CD14-positive monocyte (primary cell): Measurements from ENCODE around the gene DTD1. TPM values are rescaled to one million over a fixed set of nuclear protein-coding genes. Genes with fewer than 3 reads are reported as not detected.
A peak's percentile ranks its signal among the peaks of the same experiment; 100 is the strongest.

Experiments
- DNase-seq, 3 donors: peaks; one replicate each; pipeline ENCODE4 v3.0.0-alpha.2; 2011 to 2022
- H2AFZ ChIP-seq: 2 replicates; pipeline ENCODE4 v1.6.0; 2012; ENCODE audit warnings: mild to moderate bottlenecking, low read depth, low read length, inconsistent platforms; ENCODE audit not compliant: insufficient read depth, poor library complexity, severe bottlenecking
- H3K27ac ChIP-seq, 2 donors: 1 replicate in 1 of 2; 2 replicates in 1 of 2; pipeline ENCODE4 v1.5.1; 2012 to 2013; ENCODE audit warnings: low read length in 2 of 2, control low read depth in 1 of 2, inconsistent platforms in 1 of 2, low read depth in 1 of 2, mild to moderate bottlenecking in 1 of 2
- H3K27me3 ChIP-seq, 2 donors: one replicate each; pipeline versions ENCODE4 v1.6.0 to v1.6.1; 2011 to 2013; ENCODE audit warnings: low read length in 2 of 2; ENCODE audit not compliant: control insufficient read depth in 2 of 2, insufficient read depth in 2 of 2
- H3K36me3 ChIP-seq, 2 donors: replicated peaks in 1 of 2; 1 replicate in 1 of 2; 2 replicates in 1 of 2; pipeline versions ENCODE4 v1.5.1 to v1.6.1; 2012 to 2013; ENCODE audit warnings: low read length in 2 of 2, control low read depth in 1 of 2, inconsistent platforms in 1 of 2, mild to moderate bottlenecking in 1 of 2; ENCODE audit not compliant: insufficient read depth in 2 of 2, control insufficient read depth in 1 of 2
- H3K4me1 ChIP-seq, 2 donors: 1 replicate in 1 of 2; 2 replicates in 1 of 2; pipeline versions ENCODE4 v1.5.1 to v1.6.1; 2012 to 2013; ENCODE audit warnings: low read length in 2 of 2, control low read depth in 1 of 2, inconsistent platforms in 1 of 2, mild to moderate bottlenecking in 1 of 2, moderate library complexity in 1 of 2; ENCODE audit not compliant: insufficient read depth in 2 of 2, control insufficient read depth in 1 of 2
- H3K4me2 ChIP-seq: replicated peaks from 2 replicates; pipeline ENCODE3; 2012; ENCODE audit warnings: low read length, moderate library complexity, mild to moderate bottlenecking; ENCODE audit not compliant: poor library complexity, severe bottlenecking; ENCODE audit errors: extremely low read depth
- H3K4me3 ChIP-seq, 3 experiments: fragments of 200-600 bp in 1 of 3; sonication (generic) in 1 of 3; replicated peaks in 1 of 3; 1 replicate in 2 of 3; 2 replicates in 1 of 3; pipeline ENCODE4 v1.5.1; 2011 to 2013; ENCODE audit warnings: low read length in 3 of 3, mild to moderate bottlenecking in 3 of 3, control low read depth in 2 of 3, low read depth in 2 of 3, inconsistent platforms in 1 of 3, moderate library complexity in 1 of 3
- H3K79me2 ChIP-seq: 2 replicates; pipeline ENCODE4 v1.6.0; 2012; ENCODE audit warnings: mild to moderate bottlenecking, control low read depth, inconsistent platforms, low read length, moderate library complexity; ENCODE audit not compliant: insufficient read depth
- H3K9ac ChIP-seq: 2 replicates; pipeline ENCODE4 v1.6.0; 2017; ENCODE audit warnings: low read length, mild to moderate bottlenecking; ENCODE audit not compliant: insufficient read depth, poor library complexity, severe bottlenecking
- H3K9me3 ChIP-seq, 2 donors: replicated peaks in 1 of 2; 1 replicate in 1 of 2; 2 replicates in 1 of 2; pipeline versions ENCODE4 v1.5.1 to v1.6.1; 2012 to 2013; ENCODE audit warnings: low read length in 2 of 2, control low read depth in 1 of 2; ENCODE audit not compliant: control insufficient read depth in 1 of 2, insufficient read depth in 1 of 2
- H4K20me1 ChIP-seq: 2 replicates; pipeline ENCODE4 v1.6.0; 2012; ENCODE audit warnings: mild to moderate bottlenecking, low read length, control low read depth, moderate library complexity; ENCODE audit not compliant: insufficient read depth
- H3K27ac Mint-ChIP-seq, 7 donors: one replicate each; pipeline ENCODE4 v1.8.0; 2020; ENCODE audit warnings: mild to moderate bottlenecking in 7 of 7, mixed read lengths in 7 of 7, moderate library complexity in 6 of 7, inconsistent platforms in 2 of 7
- H3K27me3 Mint-ChIP-seq, 3 donors: one replicate each; pipeline ENCODE4 v1.8.0; 2021 to 2022; ENCODE audit warnings: low read depth in 3 of 3, mild to moderate bottlenecking in 3 of 3, mixed read lengths in 3 of 3, moderate library complexity in 3 of 3, inconsistent platforms in 1 of 3
- H3K36me3 Mint-ChIP-seq, 2 donors: one replicate each; pipeline ENCODE4 v1.8.0; 2020; ENCODE audit warnings: mixed read lengths in 2 of 2, inconsistent platforms in 1 of 2, mild to moderate bottlenecking in 1 of 2
- H3K4me1 Mint-ChIP-seq: one replicate; pipeline ENCODE4 v1.8.0; 2020; ENCODE audit warnings: mild to moderate bottlenecking, mixed read lengths
- H3K4me3 Mint-ChIP-seq, 2 donors: one replicate each; pipeline ENCODE4 v1.8.0; 2020; ENCODE audit warnings: mild to moderate bottlenecking in 2 of 2, mixed read lengths in 2 of 2, moderate library complexity in 1 of 2
- H3K9me3 Mint-ChIP-seq, 7 donors: one replicate each; pipeline ENCODE4 v1.8.0; 2020 to 2022; ENCODE audit warnings: mixed read lengths in 7 of 7, mild to moderate bottlenecking in 6 of 7, moderate library complexity in 6 of 7, inconsistent platforms in 2 of 7
- WGBS: methylation state at CpG from one replicate; pipeline ENCODE4 v1.1.5; 2013; ENCODE audit warnings: missing lambda C conversion rate; ENCODE audit not compliant: insufficient coverage; 5-methylcytosine and 5-hydroxymethylcytosine counted together
- intact Hi-C, 2 donors: fragments of 100-400 bp; cut with micrococcal nuclease; formaldehyde crosslinking; loops; one replicate each; pipeline versions ENCODE4 v1.15.0 to v1.15.1; 2023
- polyA plus RNA-seq, 3 donors: library from polyadenylated mRNA; depleted of rRNA in 1 of 3; unstranded in 2 of 3; stranded (reverse) in 1 of 3; fragments of 300-500 nt in 2 of 3; fragments of >200 nt in 1 of 3; fragmentation: Illumina TruSeq in 2 of 3; gene quantifications; 1 replicate in 2 of 3; 2 replicates in 1 of 3; pipeline ENCODE4 v1.2.3, GENCODE V29; 2012 to 2021
- TF ChIP-seq, protein P1 (sequence below): fragments of 200-600 bp; IDR thresholded peaks from one replicate; pipeline ENCODE4 v1.8.0; 2022; ENCODE audit warnings: antibody characterized with exemption, mild to moderate bottlenecking

The DTD1 gene
- polyA plus RNA-seq, 3 donors = 18.8 to 33.6 (median 26.3) TPM

DNA sequence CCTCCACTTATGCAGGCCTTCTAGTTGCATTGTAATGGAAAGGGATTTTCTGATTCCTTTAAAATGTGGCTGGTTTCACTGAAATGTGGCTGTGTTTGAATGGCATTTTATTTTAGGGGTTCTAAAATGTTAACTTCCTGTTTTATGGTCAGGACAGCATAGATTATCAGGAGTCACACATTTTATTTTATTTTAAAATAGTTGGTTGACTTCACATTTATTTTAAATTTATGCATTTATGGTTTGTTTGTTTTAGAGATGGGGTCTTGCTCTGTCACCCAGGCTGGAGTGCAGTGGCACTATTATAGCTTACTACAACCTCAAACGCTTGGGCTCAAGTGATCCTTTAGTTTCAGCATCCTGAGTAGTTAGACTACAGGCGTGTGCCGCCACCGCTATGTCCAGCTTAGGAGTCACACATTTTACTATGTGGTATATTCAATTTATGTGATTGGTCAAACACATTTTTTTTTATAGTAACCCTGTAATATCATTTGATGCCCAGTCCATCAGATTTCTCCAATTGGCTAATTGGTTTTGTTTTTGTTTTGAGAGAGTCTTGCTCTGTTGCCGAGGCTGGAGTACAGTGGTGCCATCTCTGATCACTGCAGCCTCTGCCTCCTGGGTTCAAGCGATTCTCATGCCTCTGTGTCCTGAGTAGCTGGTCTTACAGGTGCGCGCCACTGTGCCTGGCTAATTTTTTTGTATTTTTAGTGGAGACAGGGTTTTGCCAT lies 2.3 kb downstream of the DTD1 start:
- Histone ChIP-seq H3K79me2 (no peaks in the 10 kb centered on the region), H2AFZ (no peak overlapping the region), H3K9me3 (no peaks in the 10 kb centered on the region), H4K20me1 (no peaks in the 10 kb centered on the region), H3K4me1 (peaks cover 13 to 14% of the 10 kb centered on the region in 2 donors), H3K36me3 (peaks cover 0 to 5% of the 10 kb centered on the region in 2 donors), H3K27me3 (no peaks in the 10 kb centered on the region), H3K4me3 (no peak overlapping the region), H3K9ac (no peak overlapping the region), H3K27ac (no peak overlapping the region), H3K4me2 (no peak overlapping the region)
- Mint-ChIP-seq H3K4me3 (peak overlapping the region in 1 of 2 donors; percentile 3), H3K27me3 (peaks cover 0 to 5% (median 3%) of the 10 kb centered on the region in 3 donors), H3K27ac (no peak overlapping the region), H3K4me1 (peaks cover 15% of the 10 kb centered on the region), H3K36me3 (peaks cover 0 to 7% of the 10 kb centered on the region in 2 donors), H3K9me3 (peaks cover 0 to 3% (median 0%) of the 10 kb centered on the region in 7 donors)
- TF ChIP-seq, protein P1, sequence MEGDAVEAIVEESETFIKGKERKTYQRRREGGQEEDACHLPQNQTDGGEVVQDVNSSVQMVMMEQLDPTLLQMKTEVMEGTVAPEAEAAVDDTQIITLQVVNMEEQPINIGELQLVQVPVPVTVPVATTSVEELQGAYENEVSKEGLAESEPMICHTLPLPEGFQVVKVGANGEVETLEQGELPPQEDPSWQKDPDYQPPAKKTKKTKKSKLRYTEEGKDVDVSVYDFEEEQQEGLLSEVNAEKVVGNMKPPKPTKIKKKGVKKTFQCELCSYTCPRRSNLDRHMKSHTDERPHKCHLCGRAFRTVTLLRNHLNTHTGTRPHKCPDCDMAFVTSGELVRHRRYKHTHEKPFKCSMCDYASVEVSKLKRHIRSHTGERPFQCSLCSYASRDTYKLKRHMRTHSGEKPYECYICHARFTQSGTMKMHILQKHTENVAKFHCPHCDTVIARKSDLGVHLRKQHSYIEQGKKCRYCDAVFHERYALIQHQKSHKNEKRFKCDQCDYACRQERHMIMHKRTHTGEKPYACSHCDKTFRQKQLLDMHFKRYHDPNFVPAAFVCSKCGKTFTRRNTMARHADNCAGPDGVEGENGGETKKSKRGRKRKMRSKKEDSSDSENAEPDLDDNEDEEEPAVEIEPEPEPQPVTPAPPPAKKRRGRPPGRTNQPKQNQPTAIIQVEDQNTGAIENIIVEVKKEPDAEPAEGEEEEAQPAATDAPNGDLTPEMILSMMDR = no peak
- WGBS = 90% methylated on average over 2 of the region's 8 CpGs
- intact Hi-C loops = loop anchor here (5.0 to 10.0 kb wide), 4 partner anchors 125 to 305 kb away; partner anchors contain the start of genes DZANK1 (in 2 of the 2), POLR3F (in 2 of the 2) and ZNF133 (in 2 of the 2)
- no peak for DNase-seq

DNA sequence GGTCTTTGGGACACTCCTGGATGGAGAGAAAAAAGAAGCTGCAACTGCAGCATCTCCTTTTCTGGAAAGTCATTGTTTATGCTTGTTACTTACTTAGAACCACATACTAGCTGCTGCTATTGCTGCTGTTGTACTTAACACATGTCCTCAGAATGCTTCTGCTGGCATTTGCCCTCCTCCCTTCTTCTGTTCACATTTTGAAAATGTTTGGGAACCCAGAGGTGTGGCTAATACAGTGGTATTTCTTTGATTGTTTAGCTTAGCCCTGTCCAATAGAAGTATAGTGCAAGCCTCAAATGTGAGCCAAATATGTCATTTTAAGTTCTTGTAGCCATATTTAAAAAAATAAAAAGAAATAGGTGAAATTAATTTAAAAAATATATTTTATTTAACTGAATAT lies 8.4 kb downstream of the DTD1 start:
- Mint-ChIP-seq H3K27ac (no peak overlapping the region), H3K36me3 (peaks cover 27 to 32% of the 10 kb centered on the region in 2 donors), H3K4me1 (peaks cover 4% of the 10 kb centered on the region), H3K9me3 (peaks cover 2 to 9% (median 5%) of the 10 kb centered on the region in 7 donors), H3K27me3 (no peaks in the 10 kb centered on the region), H3K4me3 (no peak overlapping the region)
- Histone ChIP-seq H3K4me2 (no peak overlapping the region), H3K9me3 (peaks cover 4% of the 10 kb centered on the region in 2 donors), H3K27ac (no peak overlapping the region), H3K36me3 (peaks cover 14 to 18% of the 10 kb centered on the region in 2 donors), H3K27me3 (no peaks in the 10 kb centered on the region), H3K9ac (no peak overlapping the region), H3K79me2 (no peaks in the 10 kb centered on the region), H3K4me3 (no peak overlapping the region), H4K20me1 (no peaks in the 10 kb centered on the region), H3K4me1 (no peaks in the 10 kb centered on the region), H2AFZ (no peak overlapping the region)
- intact Hi-C loops = no loop called here
- no peak for DNase-seq
- TF ChIP-seq, protein P1 = no peak
